Loucy (cell line): Measurements from ENCODE around the gene TRDMT1.

Experiments
- H2AFZ ChIP-seq: fragments of 200-600 bp; sonication (generic); 2 replicates; pipeline ENCODE4 v1.6.0; 2016; ENCODE audit warnings: antibody characterized with exemption, mild to moderate bottlenecking, low read length, moderate library complexity
- H3F3A ChIP-seq: fragments of 200-600 bp; 2 replicates; pipeline ENCODE4 v1.6.0; 2016; ENCODE audit warnings: antibody characterized with exemption, low read depth, mild to moderate bottlenecking
- H3K27me3 ChIP-seq: fragments of 200-600 bp; sonication (generic); 2 replicates; pipeline ENCODE4 v1.6.1; 2014; ENCODE audit warnings: low read length, mild to moderate bottlenecking; ENCODE audit not compliant: insufficient read depth, poor library complexity, severe bottlenecking
- H3K36me3 ChIP-seq: fragments of 200-600 bp; sonication (generic); 2 replicates; pipeline ENCODE4 v1.6.1; 2016; ENCODE audit warnings: low read length; ENCODE audit not compliant: insufficient read depth
- H3K4me1 ChIP-seq: fragments of 200-600 bp; sonication (generic); 2 replicates; pipeline ENCODE4 v1.5.1; 2014; ENCODE audit warnings: low read length, mild to moderate bottlenecking; ENCODE audit not compliant: insufficient read depth, poor library complexity, severe bottlenecking
- H3K4me2 ChIP-seq: fragments of 200-600 bp; sonication (generic); 2 replicates; pipeline ENCODE4 v1.6.0; 2014; ENCODE audit warnings: antibody characterized with exemption, low read length, low read depth, mild to moderate bottlenecking; ENCODE audit not compliant: poor library complexity, severe bottlenecking
- H3K4me3 ChIP-seq: fragments of 200-600 bp; sonication (generic); 2 replicates; pipeline ENCODE4 v1.5.1; 2014; ENCODE audit warnings: low read length, mild to moderate bottlenecking, mixed read lengths; ENCODE audit not compliant: poor library complexity, severe bottlenecking
- H3K79me2 ChIP-seq: fragments of 200-600 bp; sonication (generic); 2 replicates; pipeline ENCODE4 v1.6.1; 2014; ENCODE audit warnings: low read length; ENCODE audit not compliant: insufficient read depth
- H3K9ac ChIP-seq: fragments of 200-600 bp; sonication (generic); 2 replicates; pipeline ENCODE4 v1.6.0; 2014; ENCODE audit warnings: mild to moderate bottlenecking, low read depth, low read length, moderate library complexity; ENCODE audit not compliant: poor library complexity, severe bottlenecking
- H3K9me2 ChIP-seq: fragments of 200-600 bp; sonication (generic); replicated peaks from 2 replicates; pipeline ENCODE4 v1.6.1; 2016; ENCODE audit warnings: low read depth, low read length, mixed read lengths
- H3K9me3 ChIP-seq: fragments of 200-600 bp; sonication (generic); 2 replicates; pipeline ENCODE4 v1.6.1; 2014; ENCODE audit warnings: mild to moderate bottlenecking, antibody characterized with exemption, low read length, low read depth; ENCODE audit not compliant: insufficient read depth
- H4K20me1 ChIP-seq: fragments of 200-600 bp; sonication (generic); 2 replicates; pipeline ENCODE4 v1.6.0; 2014; ENCODE audit warnings: antibody characterized with exemption, low read length, mild to moderate bottlenecking; ENCODE audit not compliant: insufficient read depth, poor library complexity, severe bottlenecking
- EZH2phosphoT487 ChIP-seq: fragments of 200-600 bp; IDR thresholded peaks from 2 replicates; pipeline ENCODE4 v1.6.1; 2018; ENCODE audit warnings: antibody characterized with exemption, mild to moderate bottlenecking, moderate library complexity, borderline replicate concordance
- TF ChIP-seq, protein P1 (sequence below): fragments of 200-600 bp; sonication (generic); conservative IDR thresholded peaks from 2 replicates; pipeline ENCODE4 v1.5.1; 2014; ENCODE audit warnings: mild to moderate bottlenecking, antibody characterized with exemption, low read length

The TRDMT1 gene

DNA sequence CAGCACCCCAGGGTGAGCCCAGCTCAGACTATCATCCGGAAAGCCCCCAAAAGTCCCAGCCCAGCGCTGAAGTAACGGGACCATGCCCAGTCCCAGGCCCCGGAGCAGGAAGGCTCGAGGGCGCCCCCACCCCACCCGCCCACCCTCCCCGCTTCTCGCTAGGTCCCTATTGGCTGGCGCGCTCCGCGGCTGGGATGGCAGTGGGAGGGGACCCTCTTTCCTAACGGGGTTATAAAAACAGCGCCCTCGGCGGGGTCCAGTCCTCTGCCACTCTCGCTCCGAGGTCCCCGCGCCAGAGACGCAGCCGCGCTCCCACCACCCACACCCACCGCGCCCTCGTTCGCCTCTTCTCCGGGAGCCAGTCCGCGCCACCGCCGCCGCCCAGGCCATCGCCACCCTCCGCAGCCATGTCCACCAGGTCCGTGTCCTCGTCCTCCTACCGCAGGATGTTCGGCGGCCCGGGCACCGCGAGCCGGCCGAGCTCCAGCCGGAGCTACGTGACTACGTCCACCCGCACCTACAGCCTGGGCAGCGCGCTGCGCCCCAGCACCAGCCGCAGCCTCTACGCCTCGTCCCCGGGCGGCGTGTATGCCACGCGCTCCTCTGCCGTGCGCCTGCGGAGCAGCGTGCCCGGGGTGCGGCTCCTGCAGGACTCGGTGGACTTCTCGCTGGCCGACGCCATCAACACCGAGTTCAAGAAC, 27.7 kb upstream of the TRDMT1 start:
- peak overlapping the region; percentile 99 for H3K9ac ChIP-seq
- H3K4me2 ChIP-seq, result peak overlapping the region; percentile 98
- peaks cover 62% of the 10 kb centered on the region for H3K79me2 ChIP-seq
- no peaks in the 10 kb centered on the region for H3K9me3 ChIP-seq
- peaks cover 17% of the 10 kb centered on the region for H3F3A ChIP-seq
- peak overlapping the region; percentile 76 for H2AFZ ChIP-seq
- TF ChIP-seq, protein P1, sequence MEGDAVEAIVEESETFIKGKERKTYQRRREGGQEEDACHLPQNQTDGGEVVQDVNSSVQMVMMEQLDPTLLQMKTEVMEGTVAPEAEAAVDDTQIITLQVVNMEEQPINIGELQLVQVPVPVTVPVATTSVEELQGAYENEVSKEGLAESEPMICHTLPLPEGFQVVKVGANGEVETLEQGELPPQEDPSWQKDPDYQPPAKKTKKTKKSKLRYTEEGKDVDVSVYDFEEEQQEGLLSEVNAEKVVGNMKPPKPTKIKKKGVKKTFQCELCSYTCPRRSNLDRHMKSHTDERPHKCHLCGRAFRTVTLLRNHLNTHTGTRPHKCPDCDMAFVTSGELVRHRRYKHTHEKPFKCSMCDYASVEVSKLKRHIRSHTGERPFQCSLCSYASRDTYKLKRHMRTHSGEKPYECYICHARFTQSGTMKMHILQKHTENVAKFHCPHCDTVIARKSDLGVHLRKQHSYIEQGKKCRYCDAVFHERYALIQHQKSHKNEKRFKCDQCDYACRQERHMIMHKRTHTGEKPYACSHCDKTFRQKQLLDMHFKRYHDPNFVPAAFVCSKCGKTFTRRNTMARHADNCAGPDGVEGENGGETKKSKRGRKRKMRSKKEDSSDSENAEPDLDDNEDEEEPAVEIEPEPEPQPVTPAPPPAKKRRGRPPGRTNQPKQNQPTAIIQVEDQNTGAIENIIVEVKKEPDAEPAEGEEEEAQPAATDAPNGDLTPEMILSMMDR, result no peak
- TF ChIP-seq EZH2phosphoT487, result no peak
- H3K36me3 ChIP-seq, result peaks cover 30% of the 10 kb centered on the region
- H3K4me1 ChIP-seq, result peaks cover 51% of the 10 kb centered on the region
- H3K9me2 ChIP-seq, result no peaks in the 10 kb centered on the region
- peaks cover 44% of the 10 kb centered on the region for H4K20me1 ChIP-seq
- peak overlapping the region; percentile 91 for H3K4me3 ChIP-seq
- H3K27me3 ChIP-seq, result no peaks in the 10 kb centered on the region

GRCh38 chr10:17228091-17229015, 26.9 kb upstream of the TRDMT1 start, which contains the start of gene VIM:
Gene VIM, plus strand, starts transcription at chr10:17228241. Its CDS starts 1,182 bp downstream, at chr10:17229423.
- H4K20me1 ChIP-seq, result peaks cover 36% of the 10 kb centered on the region
- TF ChIP-seq EZH2phosphoT487, result no peak
- TF ChIP-seq, protein P1, result no peak
- H3K9me3 ChIP-seq, result no peaks in the 10 kb centered on the region
- peaks cover 17% of the 10 kb centered on the region for H3F3A ChIP-seq
- H3K9ac ChIP-seq, result peak within 1 kb of the TSS; percentile 99
- no peaks in the 10 kb centered on the region for H3K27me3 ChIP-seq
- H3K79me2 ChIP-seq, result peaks cover 55% of the 10 kb centered on the region
- peaks cover 24% of the 10 kb centered on the region for H3K36me3 ChIP-seq
- peaks cover 49% of the 10 kb centered on the region for H3K4me1 ChIP-seq
- peak within 1 kb of the TSS; percentile 91 for H3K4me3 ChIP-seq
- no peaks in the 10 kb centered on the region for H3K9me2 ChIP-seq
- H3K4me2 ChIP-seq, result peak within 1 kb of the TSS; percentile 95
- H2AFZ ChIP-seq, result peak within 1 kb of the TSS; percentile 76

GRCh38 chr10:17227367-17228090, 26.1 kb upstream of the TRDMT1 start:
- Histone ChIP-seq H3K36me3 (peaks cover 17% of the 10 kb centered on the region), H3K4me1 (peaks cover 44% of the 10 kb centered on the region), H3K4me3 (peak overlapping the region; percentile 91), H3K9me2 (no peaks in the 10 kb centered on the region), H3K4me2 (peak overlapping the region; percentile 95), H3F3A (peaks cover 17% of the 10 kb centered on the region), H4K20me1 (peaks cover 27% of the 10 kb centered on the region), H3K27me3 (no peaks in the 10 kb centered on the region), H2AFZ (peak overlapping the region; percentile 76; the same call in 1 of the 2 replicates), H3K9ac (peak overlapping the region; percentile 99), H3K79me2 (peaks cover 46% of the 10 kb centered on the region), H3K9me3 (no peaks in the 10 kb centered on the region)
- TF ChIP-seq, protein P1, result peak; percentile 66
- no peak for TF ChIP-seq EZH2phosphoT487
